NB4 (cell line): ENCODE data around the gene GPRC5A.

ENCODE experiments used
- DNase-seq: peaks from one replicate; pipeline ENCODE4 v3.0.0; 2010; ENCODE audit warnings: low read depth
- H3K4me3 ChIP-seq: one replicate; pipeline ENCODE4 v1.5.1; 2011; ENCODE audit warnings: mild to moderate bottlenecking, low read depth, low read length, moderate library complexity
- MYC ChIP-seq: IDR thresholded peaks from 2 replicates; pipeline ENCODE4 v1.6.1; 2011; ENCODE audit warnings: low read depth, low read length
- POLR2A ChIP-seq: IDR thresholded peaks from 2 replicates; pipeline ENCODE4 v1.6.1; 2011; ENCODE audit warnings: mild to moderate bottlenecking; ENCODE audit not compliant: insufficient read length; ENCODE audit errors: extremely low read depth
- TF ChIP-seq, protein P1 (sequence below): IDR thresholded peaks from one replicate; pipeline ENCODE4 v1.5.1; 2012; ENCODE audit warnings: low read depth, low read length
- TF ChIP-seq, protein P2 (sequence below): IDR thresholded peaks from 2 replicates; pipeline ENCODE4 v1.6.1; 2011; ENCODE audit warnings: low read depth, low read length

The GPRC5A gene

DNA sequence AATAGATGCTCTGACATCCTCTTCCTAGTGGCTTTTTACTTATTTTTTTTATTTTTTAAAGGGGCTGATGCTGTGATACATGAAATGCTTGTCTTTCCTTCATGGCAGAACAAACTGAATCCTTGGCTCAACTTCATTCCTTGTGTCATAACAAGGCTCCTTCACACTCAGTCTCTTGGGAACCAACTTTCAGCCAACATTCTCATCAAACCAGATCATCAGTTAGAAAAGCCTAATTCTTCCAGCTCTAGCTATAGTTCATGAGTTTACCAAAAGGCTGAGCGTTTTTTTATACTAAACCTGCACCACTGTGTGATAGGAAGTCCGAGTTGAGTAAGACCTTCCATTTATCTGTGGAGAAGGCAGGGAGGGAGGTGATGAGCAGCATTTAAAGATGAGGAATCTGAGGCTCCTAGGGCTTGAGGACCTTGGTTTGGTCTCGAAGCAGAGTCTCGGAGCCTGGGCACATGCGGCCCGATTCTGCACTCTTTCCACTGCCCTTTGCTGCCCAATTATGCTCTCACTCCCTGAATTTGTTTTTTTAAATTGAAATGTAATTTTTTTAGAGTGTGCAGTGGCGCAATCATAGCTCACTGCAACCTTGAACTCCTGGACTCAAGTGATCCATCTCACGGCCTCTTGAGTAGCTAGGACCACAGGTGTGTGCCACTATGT is 52.4 kb downstream of the GPRC5A start:
- TF ChIP-seq, protein P1, sequence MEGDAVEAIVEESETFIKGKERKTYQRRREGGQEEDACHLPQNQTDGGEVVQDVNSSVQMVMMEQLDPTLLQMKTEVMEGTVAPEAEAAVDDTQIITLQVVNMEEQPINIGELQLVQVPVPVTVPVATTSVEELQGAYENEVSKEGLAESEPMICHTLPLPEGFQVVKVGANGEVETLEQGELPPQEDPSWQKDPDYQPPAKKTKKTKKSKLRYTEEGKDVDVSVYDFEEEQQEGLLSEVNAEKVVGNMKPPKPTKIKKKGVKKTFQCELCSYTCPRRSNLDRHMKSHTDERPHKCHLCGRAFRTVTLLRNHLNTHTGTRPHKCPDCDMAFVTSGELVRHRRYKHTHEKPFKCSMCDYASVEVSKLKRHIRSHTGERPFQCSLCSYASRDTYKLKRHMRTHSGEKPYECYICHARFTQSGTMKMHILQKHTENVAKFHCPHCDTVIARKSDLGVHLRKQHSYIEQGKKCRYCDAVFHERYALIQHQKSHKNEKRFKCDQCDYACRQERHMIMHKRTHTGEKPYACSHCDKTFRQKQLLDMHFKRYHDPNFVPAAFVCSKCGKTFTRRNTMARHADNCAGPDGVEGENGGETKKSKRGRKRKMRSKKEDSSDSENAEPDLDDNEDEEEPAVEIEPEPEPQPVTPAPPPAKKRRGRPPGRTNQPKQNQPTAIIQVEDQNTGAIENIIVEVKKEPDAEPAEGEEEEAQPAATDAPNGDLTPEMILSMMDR: no peak
- TF ChIP-seq, protein P2, sequence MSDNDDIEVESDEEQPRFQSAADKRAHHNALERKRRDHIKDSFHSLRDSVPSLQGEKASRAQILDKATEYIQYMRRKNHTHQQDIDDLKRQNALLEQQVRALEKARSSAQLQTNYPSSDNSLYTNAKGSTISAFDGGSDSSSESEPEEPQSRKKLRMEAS: no peak
- TF ChIP-seq POLR2A (no peak), MYC (no peak)
- no peak for DNase-seq
- H3K4me3 ChIP-seq: no peak overlapping the region

DNA sequence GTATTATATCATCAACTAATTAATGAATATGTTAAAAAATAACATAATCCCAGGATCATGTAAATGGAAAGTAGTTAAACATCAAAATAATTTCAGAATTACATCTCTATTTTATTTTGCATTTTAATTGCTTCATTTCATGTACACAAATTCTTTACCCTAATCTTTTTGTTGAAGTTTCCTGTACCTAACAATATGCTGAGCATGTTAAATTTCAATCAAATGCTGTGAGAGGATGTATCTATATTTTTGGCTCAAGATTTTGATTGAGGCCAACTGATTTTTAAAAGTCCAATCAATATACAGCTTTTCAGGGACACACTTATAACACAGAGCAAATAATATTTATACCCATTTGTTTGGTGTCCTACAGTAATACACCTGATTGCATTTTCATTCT is 54.2 kb downstream of the GPRC5A start:
- H3K4me3 ChIP-seq: no peak overlapping the region
- TF ChIP-seq, protein P2: no peak
- TF ChIP-seq, protein P1: no peak
- TF ChIP-seq POLR2A: no peak
- DNase-seq: no peak

DNA sequence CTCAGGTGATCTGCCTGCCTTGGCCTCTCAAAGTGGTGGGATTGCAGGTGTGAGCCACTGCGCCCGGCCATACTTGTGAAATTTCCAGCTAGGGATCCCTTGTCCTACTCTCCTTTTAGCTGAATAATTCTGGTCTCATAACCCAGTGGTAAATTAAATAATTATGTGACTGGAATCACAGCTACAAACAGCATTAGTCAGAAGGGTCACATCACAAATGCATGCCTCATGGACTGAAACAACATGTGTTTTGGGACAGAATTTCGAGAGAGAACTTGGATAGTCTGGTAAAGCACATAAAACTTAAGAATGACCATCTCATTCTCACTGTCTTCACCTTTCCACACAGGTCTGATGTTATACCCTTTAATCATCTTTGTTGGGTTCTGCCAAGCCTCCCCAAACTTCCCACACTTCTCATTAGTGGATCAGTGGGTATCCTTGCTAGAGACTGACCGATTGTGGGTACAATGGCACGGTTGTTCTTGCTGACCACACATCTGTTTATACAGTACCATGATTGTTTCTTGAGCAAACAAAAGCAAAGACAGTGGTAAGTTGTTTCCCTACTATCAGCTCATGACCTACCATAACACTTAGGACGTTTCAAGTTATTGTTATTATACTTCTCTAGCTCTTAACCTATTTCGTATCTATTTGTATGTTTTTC is 55.5 kb downstream of the GPRC5A start:
- TF ChIP-seq MYC: no peak
- TF ChIP-seq, protein P2: no peak
- DNase-seq: no peak

DNA sequence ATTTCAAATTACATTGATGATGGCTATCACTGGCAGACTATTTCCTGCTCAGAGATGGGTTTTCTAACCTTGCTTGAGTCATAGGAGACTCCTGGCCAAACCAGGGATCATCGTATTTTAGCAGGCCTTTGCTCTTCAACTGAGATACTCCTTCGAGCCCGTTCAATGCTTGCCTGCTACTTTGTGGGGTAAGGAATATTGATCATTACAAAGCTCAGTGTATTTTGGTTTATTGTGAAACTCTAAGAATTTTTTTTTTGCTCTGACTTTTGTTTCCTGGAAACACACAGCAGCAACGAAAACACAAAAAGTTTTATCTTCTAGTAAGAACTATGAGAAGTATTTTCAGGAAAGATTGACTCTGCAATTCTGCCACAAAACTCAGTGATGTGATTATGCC is 56.5 kb downstream of the GPRC5A start:
- no peak overlapping the region for H3K4me3 ChIP-seq

More for the DNA sequence above, 55.5 kb downstream of the GPRC5A start:
- H3K4me3 ChIP-seq: no peak overlapping the region

DNA sequence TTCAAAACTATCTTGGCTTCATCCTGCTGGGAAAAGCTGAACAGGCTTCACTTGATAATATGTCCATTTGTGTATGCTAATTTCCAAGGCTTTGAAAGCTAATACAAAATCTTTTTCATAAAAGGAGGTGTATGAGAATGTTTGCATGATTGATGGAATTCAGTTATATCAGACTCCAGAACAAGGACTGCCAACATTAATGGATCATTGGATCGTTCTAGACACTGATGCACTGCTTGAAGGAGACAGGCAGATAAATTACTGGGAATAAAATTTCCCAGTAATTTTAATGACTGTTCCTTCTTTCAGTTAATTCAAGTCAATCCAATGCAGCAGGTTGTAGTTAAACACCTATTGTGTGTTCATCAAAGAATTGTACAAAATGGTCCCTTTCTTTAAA is 60.1 kb downstream of the GPRC5A start:
- no peak for DNase-seq
- TF ChIP-seq MYC (no peak), POLR2A (no peak)
- TF ChIP-seq, protein P1: no peak
- TF ChIP-seq, protein P2: no peak
- no peak overlapping the region for H3K4me3 ChIP-seq

More for the DNA sequence above, 56.5 kb downstream of the GPRC5A start:
- TF ChIP-seq POLR2A (no peak), MYC (no peak)
- TF ChIP-seq, protein P1: no peak
- TF ChIP-seq, protein P2: no peak
- DNase-seq: no peak

DNA sequence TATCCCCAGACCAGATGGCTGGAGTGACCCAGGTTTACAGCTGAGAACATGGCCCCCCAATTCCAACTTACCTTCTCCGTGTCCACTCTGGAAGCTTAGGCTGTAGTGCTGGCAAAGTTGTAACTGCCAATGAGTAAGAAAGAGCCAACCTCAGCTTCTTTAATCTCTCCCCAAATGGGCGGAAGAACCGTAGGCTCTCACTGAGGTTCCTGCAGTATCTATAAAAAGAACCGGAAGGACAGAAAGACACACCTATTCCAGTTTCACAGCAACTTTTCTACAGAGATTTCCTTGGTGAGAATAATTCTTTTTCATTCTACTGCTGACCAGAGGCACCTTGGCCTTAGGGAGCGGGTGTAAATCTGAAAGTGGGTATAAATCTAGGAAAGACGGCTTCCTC is 60.7 kb downstream of the GPRC5A start, which contains the start of gene GPRC5D:
TSS of gene GPRC5D (minus strand) at position 135 of the 400 bp plus-strand sequence. CDS start 1,786 bp downstream, outside the sequence.
- TF ChIP-seq, protein P2: no peak
- TF ChIP-seq MYC (no peak), POLR2A (no peak)
- TF ChIP-seq, protein P1: no peak
- no peak within 1 kb of the TSS for H3K4me3 ChIP-seq
- no peak for DNase-seq
